ENCODE results near the gene SNRPD1. TPM values are rescaled to one million over a fixed set of nuclear protein-coding genes. Genes with fewer than 3 reads are reported as not detected.
"Not testable (repeated sequence)": the region's sequence is repeated elsewhere in the genome, so short reads cannot be mapped to it uniquely, and the experiment has no call there.

SNRPD1 gene
- total RNA-seq, 5 donors from 2014 or later (not counting 1 experiment from before 2014, with no cell fraction given): 18.7 to 31.2 (median 30.7) TPM

DNA sequence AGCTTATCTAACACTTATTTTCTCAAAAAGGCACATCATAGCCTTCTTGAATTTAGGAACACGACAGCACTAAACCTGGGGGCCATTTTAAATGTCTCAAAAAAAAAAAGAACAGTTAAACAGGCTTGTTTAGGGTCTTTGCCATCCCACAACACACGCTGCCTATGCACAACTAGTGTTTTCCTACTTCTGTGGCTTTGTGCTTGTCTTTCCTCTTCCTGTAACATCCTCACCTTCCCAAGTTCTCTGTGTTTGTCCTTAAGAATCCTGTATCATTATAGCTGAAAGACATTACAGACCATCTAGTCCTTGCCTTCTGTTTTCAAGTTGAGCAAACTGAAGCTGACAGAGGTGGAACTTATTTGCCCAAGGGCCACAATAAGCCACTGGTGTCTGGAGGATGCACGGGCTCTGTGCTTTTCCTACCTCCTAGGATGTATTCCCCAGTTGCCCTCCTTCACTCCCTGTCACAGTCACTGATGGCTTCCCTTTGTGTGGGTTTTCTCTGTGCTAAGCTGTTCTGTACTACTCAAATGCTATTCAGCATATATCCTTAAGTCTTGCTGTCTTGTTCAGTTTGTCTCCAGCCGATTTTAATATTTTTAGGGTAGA lies 22.6 kb downstream of the SNRPD1 start:
- H3K4me1 Mint-ChIP-seq: peaks cover 0 to 2% (median 1%) of the 10 kb centered on the region in 3 donors
- H3K36me3 Mint-ChIP-seq: peaks cover 12% of the 10 kb centered on the region
- 100% methylated on average over 1 of the region's 4 CpGs for WGBS (ENCODE audit: insufficient coverage)
- ATAC-seq (replicated peaks in 1 of 4) (no peak), DNase-seq (no peak)
- no peaks in the 10 kb centered on the region for H3K9me3 Mint-ChIP-seq
- Histone ChIP-seq H3K27me3 (replicated peaks in 1 of 2; ENCODE audit: control insufficient read depth in 2 of 2, extremely low read depth in 1 of 2, insufficient read depth in 2 of 2, low read length in 1 of 2) (no peaks in the 10 kb centered on the region), H3K4me3 (ENCODE audit: control insufficient read depth in 1 of 2, extremely low read depth in 1 of 2, low read length in 1 of 2) (no peak overlapping the region), H3K27ac (ENCODE audit: low read length) (no peak overlapping the region), H3K36me3 (ENCODE audit: control insufficient read depth in 2 of 2, extremely low read depth in 1 of 2, insufficient read depth in 1 of 2, low read length in 1 of 2) (peaks cover 0 to 19% of the 10 kb centered on the region in 2 donors), H3K4me1 (ENCODE audit: control insufficient read depth in 1 of 2, extremely low read depth in 1 of 2, insufficient read depth in 2 of 2, low read length in 2 of 2) (no peaks in the 10 kb centered on the region), H3K9me3 (no peaks in the 10 kb centered on the region)
- H3K27me3 Mint-ChIP-seq: no peaks in the 10 kb centered on the region
- ChIA-PET POLR2A (interaction anchor here in 1 of 2 donors (0.7 kb wide), 1 partner anchor 12 kb away, joined by 5 read pairs; no protein-coding TSS in a partner anchor), CTCF (no interaction called here)
- peak overlapping the region in 1 of 2 donors; percentile 23 for H3K27ac Mint-ChIP-seq
- H3K4me3 Mint-ChIP-seq: no peak overlapping the region

DNA sequence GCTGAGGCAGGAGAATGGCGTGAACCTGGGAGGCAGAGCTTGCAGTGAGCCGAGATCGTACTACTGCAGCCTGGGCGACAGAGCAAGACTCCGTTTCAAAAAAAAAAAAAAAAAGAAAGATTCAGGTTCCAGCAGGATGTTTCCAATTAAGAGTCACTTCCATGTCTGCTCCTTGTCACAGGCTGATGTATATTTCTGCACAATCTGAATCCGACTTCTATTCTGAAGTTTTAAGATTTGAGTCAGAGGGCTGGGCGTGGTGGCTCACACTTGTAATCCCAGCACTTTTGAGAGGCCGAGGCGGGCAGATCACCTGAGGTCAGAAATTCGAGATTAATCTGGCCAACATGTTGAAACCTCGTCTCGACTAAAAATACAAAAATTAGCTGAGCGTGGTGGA lies 24.7 kb downstream of the SNRPD1 start:
- H3K27me3 Mint-ChIP-seq: no peaks in the 10 kb centered on the region
- no peak for ATAC-seq (replicated peaks in 1 of 4)
- CTCF ChIA-PET: interaction anchor here in 1 of 2 donors (0.6 kb wide), 1 partner anchor 1824 kb away, joined by 6 read pairs; no protein-coding TSS in a partner anchor

DNA sequence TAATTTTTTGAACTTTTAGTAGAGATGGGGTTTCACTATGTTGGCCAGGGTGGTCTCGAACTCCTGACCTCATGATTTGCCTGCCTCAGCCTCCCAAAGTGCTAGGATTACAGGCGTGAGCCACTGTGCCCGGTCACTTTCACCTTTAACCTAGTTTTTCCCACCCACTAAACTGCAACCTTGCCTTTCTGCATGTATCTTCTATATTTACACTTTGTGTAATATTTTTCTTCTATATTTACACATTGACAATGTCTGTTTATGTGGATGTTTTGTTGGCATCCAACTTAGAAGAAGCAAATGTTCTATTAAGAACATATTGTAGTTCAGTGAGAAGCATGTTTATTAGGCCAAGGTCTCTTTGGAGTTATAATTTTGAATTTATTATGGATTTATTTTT lies 26.7 kb downstream of the SNRPD1 start:
- peaks cover 2% of the 10 kb centered on the region for H3K36me3 Mint-ChIP-seq
- ChIA-PET POLR2A (no interaction called here), CTCF (no interaction called here)
- Histone ChIP-seq H3K36me3 (ENCODE audit: control insufficient read depth in 2 of 2, extremely low read depth in 1 of 2, insufficient read depth in 1 of 2, low read length in 1 of 2) (peaks cover 0 to 4% of the 10 kb centered on the region in 2 donors), H3K4me3 (ENCODE audit: control insufficient read depth in 1 of 2, extremely low read depth in 1 of 2, low read length in 1 of 2) (no peak overlapping the region), H3K9me3 (no peaks in the 10 kb centered on the region), H3K4me1 (ENCODE audit: control insufficient read depth in 1 of 2, extremely low read depth in 1 of 2, insufficient read depth in 2 of 2, low read length in 2 of 2) (no peaks in the 10 kb centered on the region), H3K27me3 (replicated peaks in 1 of 2; ENCODE audit: control insufficient read depth in 2 of 2, extremely low read depth in 1 of 2, insufficient read depth in 2 of 2, low read length in 1 of 2) (no peaks in the 10 kb centered on the region), H3K27ac (ENCODE audit: low read length) (no peak overlapping the region)
- H3K4me1 Mint-ChIP-seq: peaks cover 0 to 2% (median 1%) of the 10 kb centered on the region in 3 donors
- no peak for ATAC-seq (replicated peaks in 1 of 4)
- no peaks in the 10 kb centered on the region for H3K9me3 Mint-ChIP-seq
- H3K4me3 Mint-ChIP-seq: no peak overlapping the region
- no peak for DNase-seq
- WGBS (ENCODE audit: insufficient coverage): no CpG with 5 or more reads among the region's 3 CpGs
- no peaks in the 10 kb centered on the region for H3K27me3 Mint-ChIP-seq
- peak overlapping the region in 1 of 2 donors; percentile 48 for H3K27ac Mint-ChIP-seq

More for the DNA sequence above, 24.7 kb downstream of the SNRPD1 start:
- Histone ChIP-seq H3K27me3 (replicated peaks in 1 of 2; ENCODE audit: control insufficient read depth in 2 of 2, extremely low read depth in 1 of 2, insufficient read depth in 2 of 2, low read length in 1 of 2) (no peaks in the 10 kb centered on the region), H3K4me1 (ENCODE audit: control insufficient read depth in 1 of 2, extremely low read depth in 1 of 2, insufficient read depth in 2 of 2, low read length in 2 of 2) (no peaks in the 10 kb centered on the region), H3K36me3 (ENCODE audit: control insufficient read depth in 2 of 2, extremely low read depth in 1 of 2, insufficient read depth in 1 of 2, low read length in 1 of 2) (peaks cover 0 to 4% of the 10 kb centered on the region in 2 donors), H3K9me3 (no peaks in the 10 kb centered on the region), H3K4me3 (ENCODE audit: control insufficient read depth in 1 of 2, extremely low read depth in 1 of 2, low read length in 1 of 2) (no peak overlapping the region), H3K27ac (ENCODE audit: low read length) (no peak overlapping the region)
- Mint-ChIP-seq H3K4me1 (peaks cover 0 to 2% (median 1%) of the 10 kb centered on the region in 3 donors), H3K27ac (no peak overlapping the region), H3K36me3 (peaks cover 3% of the 10 kb centered on the region), H3K4me3 (no peak overlapping the region), H3K9me3 (no peaks in the 10 kb centered on the region)
- no peak for DNase-seq
- POLR2A ChIA-PET: no interaction called here
- WGBS (ENCODE audit: insufficient coverage): 99% methylated on average over 11 of the region's 13 CpGs

DNA sequence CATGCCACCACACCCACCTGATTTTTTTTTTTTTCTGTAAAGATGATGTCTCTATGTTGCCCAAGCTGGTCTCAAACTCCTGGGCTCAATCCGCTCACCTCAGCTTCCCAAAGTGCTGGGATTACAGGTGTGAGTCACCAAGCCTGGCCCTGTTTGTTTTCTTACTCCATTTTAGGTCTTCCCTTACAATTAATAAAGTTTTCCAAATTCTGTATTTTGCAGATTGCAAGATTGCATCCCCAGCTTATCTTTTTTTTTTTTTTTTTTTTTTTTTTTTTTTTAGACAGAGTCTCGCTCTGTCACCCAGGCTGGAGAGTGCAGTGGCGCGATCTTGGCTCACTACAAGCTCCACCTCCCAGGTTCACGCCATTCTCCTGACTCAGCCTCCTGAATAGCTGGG lies 28.3 kb downstream of the SNRPD1 start:
- not testable (repeated sequence) for H3K36me3 ChIP-seq (ENCODE audit: control insufficient read depth in 2 of 2, extremely low read depth in 1 of 2, insufficient read depth in 1 of 2, low read length in 1 of 2); H3K36me3 Mint-ChIP-seq; H3K9me3 Mint-ChIP-seq; H3K27ac Mint-ChIP-seq; H3K4me3 ChIP-seq (ENCODE audit: control insufficient read depth in 1 of 2, extremely low read depth in 1 of 2, low read length in 1 of 2); H3K4me1 ChIP-seq (ENCODE audit: control insufficient read depth in 1 of 2, extremely low read depth in 1 of 2, insufficient read depth in 2 of 2, low read length in 2 of 2); ATAC-seq (replicated peaks in 1 of 4); H3K9me3 ChIP-seq; H3K27ac ChIP-seq (ENCODE audit: low read length); H3K4me1 Mint-ChIP-seq; H3K4me3 Mint-ChIP-seq; H3K27me3 Mint-ChIP-seq; H3K27me3 ChIP-seq (replicated peaks in 1 of 2; ENCODE audit: control insufficient read depth in 2 of 2, extremely low read depth in 1 of 2, insufficient read depth in 2 of 2, low read length in 1 of 2); DNase-seq
- ChIA-PET POLR2A (interaction anchor here (0.6 to 0.7 kb wide), 5 partner anchors 30 to 198 kb away, joined by 3 to 14 read pairs (median 5); no protein-coding TSS in a partner anchor), CTCF (interaction anchor here in 1 of 2 donors (0.6 kb wide), 1 partner anchor 35 kb away, joined by 7 read pairs; no protein-coding TSS in a partner anchor)
- WGBS (ENCODE audit: insufficient coverage): no CpG with 5 or more reads among the region's 5 CpGs

DNA sequence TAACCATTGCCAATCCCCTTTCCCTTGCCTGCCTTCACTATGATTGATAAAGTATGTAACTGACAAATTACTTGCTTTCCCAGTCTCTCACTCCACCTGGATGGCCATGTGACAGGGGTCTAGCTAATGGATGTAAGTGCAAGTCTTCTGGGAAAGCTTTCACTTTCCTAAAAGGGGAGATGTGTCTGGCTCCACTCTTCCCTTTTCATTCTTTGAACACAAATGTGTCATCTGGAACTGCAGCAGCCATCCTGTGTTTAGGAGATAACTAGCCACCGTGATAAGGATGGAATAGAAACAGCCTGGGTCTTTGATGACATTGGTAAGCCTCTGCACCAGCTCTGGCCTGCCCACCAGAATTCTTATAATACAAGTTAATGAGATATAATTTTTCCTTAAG lies 38.2 kb downstream of the SNRPD1 start:
- H3K36me3 ChIP-seq (ENCODE audit: control insufficient read depth in 2 of 2, extremely low read depth in 1 of 2, insufficient read depth in 1 of 2, low read length in 1 of 2): peaks cover 3 to 13% of the 10 kb centered on the region in 2 donors
- peaks cover 25% of the 10 kb centered on the region for H3K36me3 Mint-ChIP-seq
- no peak for ATAC-seq (replicated peaks in 1 of 4)
- no peaks in the 10 kb centered on the region for H3K9me3 ChIP-seq
- H3K4me3 ChIP-seq (ENCODE audit: control insufficient read depth in 1 of 2, extremely low read depth in 1 of 2, low read length in 1 of 2): no peak overlapping the region
- no peaks in the 10 kb centered on the region for H3K27me3 ChIP-seq (replicated peaks in 1 of 2; ENCODE audit: control insufficient read depth in 2 of 2, extremely low read depth in 1 of 2, insufficient read depth in 2 of 2, low read length in 1 of 2)
- CTCF ChIA-PET: no interaction called here
- POLR2A ChIA-PET: no interaction called here
- no peaks in the 10 kb centered on the region for H3K4me1 Mint-ChIP-seq
- H3K4me3 Mint-ChIP-seq: no peak overlapping the region
- no peaks in the 10 kb centered on the region for H3K4me1 ChIP-seq (ENCODE audit: control insufficient read depth in 1 of 2, extremely low read depth in 1 of 2, insufficient read depth in 2 of 2, low read length in 2 of 2)
- no peak for DNase-seq
- WGBS (ENCODE audit: insufficient coverage): no CpG with 5 or more reads among the region's 1 CpG
- no peak overlapping the region for H3K27ac ChIP-seq (ENCODE audit: low read length)
- H3K27me3 Mint-ChIP-seq: no peaks in the 10 kb centered on the region
- peak overlapping the region in 1 of 2 donors; percentile 39 for H3K27ac Mint-ChIP-seq
- H3K9me3 Mint-ChIP-seq: no peaks in the 10 kb centered on the region

DNA sequence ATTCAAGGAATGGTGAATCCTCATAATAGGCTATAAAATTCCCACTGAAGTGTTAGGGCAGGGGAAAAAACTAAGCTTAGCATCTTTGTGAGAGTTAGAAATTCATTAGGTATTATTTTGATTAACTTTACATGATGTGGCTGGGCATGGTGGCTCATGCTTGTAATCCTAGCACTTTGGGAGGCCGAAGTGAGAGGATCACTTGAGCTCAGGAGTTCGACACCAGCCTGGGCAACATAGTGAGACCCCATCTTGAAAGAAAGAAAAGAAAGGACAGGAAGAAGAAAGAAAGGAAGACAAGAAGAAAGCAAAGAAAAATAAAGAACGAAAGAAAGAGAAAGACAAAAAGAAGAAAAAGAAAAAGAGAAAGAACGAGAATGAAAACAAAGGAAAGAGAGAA lies 40.0 kb downstream of the SNRPD1 start:
- Mint-ChIP-seq H3K27me3 (no peaks in the 10 kb centered on the region), H3K4me3 (no peak overlapping the region), H3K27ac (no peak overlapping the region), H3K36me3 (peaks cover 29% of the 10 kb centered on the region), H3K9me3 (no peaks in the 10 kb centered on the region), H3K4me1 (no peaks in the 10 kb centered on the region)
- WGBS (ENCODE audit: insufficient coverage): 100% methylated on average over 4 of the region's 4 CpGs
- ATAC-seq (replicated peaks in 1 of 4): no peak
- no peak for DNase-seq
- ChIA-PET CTCF (no interaction called here), POLR2A (no interaction called here)
- H3K4me3 ChIP-seq (ENCODE audit: control insufficient read depth in 1 of 2, extremely low read depth in 1 of 2, low read length in 1 of 2): no peak overlapping the region
- H3K36me3 ChIP-seq (ENCODE audit: control insufficient read depth in 2 of 2, extremely low read depth in 1 of 2, insufficient read depth in 1 of 2, low read length in 1 of 2): peaks cover 3 to 17% of the 10 kb centered on the region in 2 donors
- H3K4me1 ChIP-seq (ENCODE audit: control insufficient read depth in 1 of 2, extremely low read depth in 1 of 2, insufficient read depth in 2 of 2, low read length in 2 of 2): no peaks in the 10 kb centered on the region
- H3K27me3 ChIP-seq (replicated peaks in 1 of 2; ENCODE audit: control insufficient read depth in 2 of 2, extremely low read depth in 1 of 2, insufficient read depth in 2 of 2, low read length in 1 of 2): no peaks in the 10 kb centered on the region
- H3K9me3 ChIP-seq: no peaks in the 10 kb centered on the region
- H3K27ac ChIP-seq (ENCODE audit: low read length): no peak overlapping the region

All from T-cell (primary cell).